OCI-LY7 (cell line): ENCODE data around the gene TMEM271. TPM values are rescaled to one million over a fixed set of nuclear protein-coding genes. Genes with fewer than 3 reads are reported as not detected.

Experiments
- BruUV-seq: library from RNA; stranded (reverse); fragments of 400-500 nt; replicated peaks from 2 replicates; lab custom pipeline; 2021; lab: Mats Ljungman, UMichigan
- CTCF ChIA-PET: fragments of 300-600 bp; sonication (Branson Sonifier 250); formaldehyde crosslinking; loops from one replicate; lab custom pipeline; 2022; ENCODE audit warnings: antibody characterized with exemption; ENCODE audit not compliant: unreplicated experiment; lab: Charles Lee
- POLR2A ChIA-PET: fragments of 300-600 bp; sonication (Branson Sonifier 250); formaldehyde crosslinking; loops from one replicate; lab custom pipeline; 2022; ENCODE audit warnings: antibody characterized with exemption; lab: Charles Lee
- DNase-seq: peaks from one replicate; pipeline ENCODE4 v3.0.0-alpha.2; 2015; ENCODE audit warnings: low spot score
- H2AFZ ChIP-seq: fragments of 200-600 bp; sonication (generic), shearing (Covaris generic); 2 replicates; pipeline ENCODE4 v1.6.1; 2014; ENCODE audit warnings: mild to moderate bottlenecking, antibody characterized with exemption, low read length, moderate library complexity
- H3K27ac ChIP-seq: fragments of 200-600 bp; sonication (generic); 2 replicates; pipeline ENCODE4 v1.5.1; 2014; ENCODE audit warnings: mixed run types, low read depth, mild to moderate bottlenecking, moderate library complexity, low read length, inconsistent platforms; ENCODE audit not compliant: poor library complexity, severe bottlenecking
- H3K36me3 ChIP-seq: fragments of 200-600 bp; sonication (generic); 2 replicates; pipeline ENCODE4 v1.6.1; 2014; ENCODE audit warnings: mild to moderate bottlenecking, antibody characterized with exemption, low read length, moderate library complexity, mixed read lengths; ENCODE audit not compliant: insufficient read depth
- H3K4me1 ChIP-seq: fragments of 200-600 bp; sonication (generic); 2 replicates; pipeline ENCODE4 v1.5.1; 2014; ENCODE audit warnings: mild to moderate bottlenecking, low read length; ENCODE audit not compliant: insufficient read depth, poor library complexity, severe bottlenecking
- H3K4me2 ChIP-seq: fragments of 200-600 bp; sonication (generic); 2 replicates; pipeline ENCODE4 v1.6.1; 2014; ENCODE audit warnings: mild to moderate bottlenecking, low read length
- H3K4me3 ChIP-seq: fragments of 200-600 bp; sonication (generic); 2 replicates; pipeline ENCODE4 v1.5.1; 2014; ENCODE audit warnings: mild to moderate bottlenecking, low read depth, low read length; ENCODE audit not compliant: poor library complexity, severe bottlenecking
- H3K79me2 ChIP-seq: fragments of 200-600 bp; sonication (generic); 2 replicates; pipeline ENCODE4 v1.6.1; 2016; ENCODE audit warnings: low read depth, mild to moderate bottlenecking, low read length, moderate library complexity, mixed read lengths; ENCODE audit not compliant: insufficient read depth
- H3K9me2 ChIP-seq: fragments of 200-600 bp; sonication (generic); 2 replicates; pipeline ENCODE4 v1.6.1; 2016; ENCODE audit warnings: mild to moderate bottlenecking, low read length, mixed read lengths; ENCODE audit not compliant: insufficient read depth
- H3K9me3 ChIP-seq: fragments of 200-600 bp; sonication (generic); 2 replicates; pipeline ENCODE4 v1.6.1; 2014; ENCODE audit warnings: mild to moderate bottlenecking, mixed run types, low read length, mixed read lengths
- H4K20me1 ChIP-seq: fragments of 200-600 bp; sonication (generic); 2 replicates; pipeline ENCODE4 v1.6.1; 2014; ENCODE audit warnings: mild to moderate bottlenecking, antibody characterized with exemption, low read length, moderate library complexity, mixed read lengths; ENCODE audit not compliant: insufficient read depth
- CTCF ChIP-seq: fragments of 200-600 bp; sonication (generic); conservative IDR thresholded peaks from 2 replicates; pipeline ENCODE4 v1.5.1; 2014; ENCODE audit warnings: mild to moderate bottlenecking, antibody characterized with exemption, low read length, moderate library complexity, mixed read lengths
- EZH2phosphoT487 ChIP-seq: fragments of 200-600 bp; sonication (generic); IDR thresholded peaks from 2 replicates; pipeline ENCODE4 v1.6.1; 2018; ENCODE audit warnings: low read depth, borderline replicate concordance, mild to moderate bottlenecking, mixed run types, antibody characterized with exemption, low read length, moderate library complexity, mixed read lengths
- intact Hi-C: fragments of 100-400 bp; cut with micrococcal nuclease; formaldehyde crosslinking; loops from one replicate; pipeline ENCODE4 v1.10.0; 2022; ENCODE audit not compliant: unreplicated experiment
- total RNA-seq, 2 experiments: library from RNA; depleted of rRNA in 1 of 2; stranded (reverse); fragments of >200 nt in 1 of 2; shearing (Covaris generic) in 1 of 2; gene quantifications; 2 replicates each; pipeline ENCODE4 v1.2.3, GENCODE V29; 2014 to 2022

TMEM271 gene
- total RNA-seq, 2 experiments from 2014 or later = not detected

- Histone ChIP-seq H3K4me1 (no peaks in the 10 kb centered on the region), H3K27ac (no peak overlapping the region), H3K9me3 (no peaks in the 10 kb centered on the region), H4K20me1 (no peaks in the 10 kb centered on the region), H3K79me2 (no peaks in the 10 kb centered on the region), H3K4me2 (no peak overlapping the region), H2AFZ (no peak overlapping the region), H3K4me3 (no peak overlapping the region), H3K36me3 (no peaks in the 10 kb centered on the region), H3K9me2 (no peaks in the 10 kb centered on the region)
- intact Hi-C loops = no loop called here
- no TSS peak for BruUV-seq
- no peak for TF ChIP-seq EZH2phosphoT487
- no peak for TF ChIP-seq CTCF
- DNase-seq = no peak
- ChIA-PET CTCF (no interaction called here), POLR2A (interaction anchor here (0.7 kb wide), 1 partner anchor 10 kb away, joined by 3 read pairs; no protein-coding TSS in a partner anchor)
Measured at GRCh38 chr4:600850-601515, 24.9 kb upstream of the TMEM271 start.

GRCh38 chr4:600166-600565 is 24.1 kb upstream of the TMEM271 start:
- Histone ChIP-seq H3K36me3 (no peaks in the 10 kb centered on the region), H3K9me3 (no peaks in the 10 kb centered on the region), H3K27ac (no peak overlapping the region), H3K9me2 (no peaks in the 10 kb centered on the region), H3K4me2 (no peak overlapping the region), H4K20me1 (no peaks in the 10 kb centered on the region), H3K4me1 (no peaks in the 10 kb centered on the region), H2AFZ (no peak overlapping the region), H3K79me2 (no peaks in the 10 kb centered on the region), H3K4me3 (no peak overlapping the region)
- POLR2A ChIA-PET = no interaction called here
- no peak for TF ChIP-seq EZH2phosphoT487
- no peak for TF ChIP-seq CTCF
- DNase-seq = no peak
- CTCF ChIA-PET = no interaction called here
- BruUV-seq = no TSS peak
- intact Hi-C loops = no loop called here

- Histone ChIP-seq H3K9me2 (no peaks in the 10 kb centered on the region), H3K4me3 (no peak overlapping the region), H3K27ac (no peak overlapping the region), H4K20me1 (no peaks in the 10 kb centered on the region), H3K4me2 (no peak overlapping the region), H3K9me3 (no peaks in the 10 kb centered on the region), H3K36me3 (no peaks in the 10 kb centered on the region), H2AFZ (no peak overlapping the region), H3K4me1 (no peaks in the 10 kb centered on the region), H3K79me2 (no peaks in the 10 kb centered on the region)
- no TSS peak for BruUV-seq
- intact Hi-C loops = no loop called here
- TF ChIP-seq CTCF = no peak
- TF ChIP-seq EZH2phosphoT487 = no peak
- no peak for DNase-seq
- ChIA-PET CTCF (no interaction called here), POLR2A (no interaction called here)
Measured at GRCh38 chr4:598925-599324, 22.8 kb upstream of the TMEM271 start.
